PFSK-1 (cell line): ENCODE results near the gene SURF1.

Source experiments
- FOXP2 ChIP-seq: optimal IDR thresholded peaks from 2 replicates; pipeline ENCODE3; 2011; ENCODE audit warnings: borderline replicate concordance, control low read depth, inconsistent platforms; ENCODE audit not compliant: insufficient read depth; ENCODE audit errors: extremely low read length, extremely low read depth
- POLR2AphosphoS5 ChIP-seq: IDR thresholded peaks from 2 replicates; pipeline ENCODE4 v1.6.1; 2012; ENCODE audit warnings: low read depth, mild to moderate bottlenecking, control low read depth, low read length, moderate library complexity
- SIN3A ChIP-seq: IDR thresholded peaks from 2 replicates; pipeline ENCODE4 v1.6.1; 2012; ENCODE audit warnings: mild to moderate bottlenecking, low read length, moderate library complexity, borderline replicate concordance; ENCODE audit not compliant: insufficient read depth
- TAF1 ChIP-seq: IDR thresholded peaks from 2 replicates; pipeline ENCODE4 v1.6.1; 2012; ENCODE audit warnings: low read length, control low read depth, borderline replicate concordance; ENCODE audit not compliant: insufficient read depth
- TF ChIP-seq, protein P1 (sequence below), 2 experiments: IDR thresholded peaks; 2 replicates each; pipeline versions ENCODE4 v1.6.1 to v1.8.0; 2011 to 2012; ENCODE audit warnings: low read depth in 2 of 2, low read length in 2 of 2, control low read depth in 1 of 2, inconsistent platforms in 1 of 2, mild to moderate bottlenecking in 1 of 2, moderate library complexity in 1 of 2; ENCODE audit not compliant: insufficient read depth in 1 of 2

- no peak for TF ChIP-seq POLR2AphosphoS5
- TF ChIP-seq, protein P1, sequence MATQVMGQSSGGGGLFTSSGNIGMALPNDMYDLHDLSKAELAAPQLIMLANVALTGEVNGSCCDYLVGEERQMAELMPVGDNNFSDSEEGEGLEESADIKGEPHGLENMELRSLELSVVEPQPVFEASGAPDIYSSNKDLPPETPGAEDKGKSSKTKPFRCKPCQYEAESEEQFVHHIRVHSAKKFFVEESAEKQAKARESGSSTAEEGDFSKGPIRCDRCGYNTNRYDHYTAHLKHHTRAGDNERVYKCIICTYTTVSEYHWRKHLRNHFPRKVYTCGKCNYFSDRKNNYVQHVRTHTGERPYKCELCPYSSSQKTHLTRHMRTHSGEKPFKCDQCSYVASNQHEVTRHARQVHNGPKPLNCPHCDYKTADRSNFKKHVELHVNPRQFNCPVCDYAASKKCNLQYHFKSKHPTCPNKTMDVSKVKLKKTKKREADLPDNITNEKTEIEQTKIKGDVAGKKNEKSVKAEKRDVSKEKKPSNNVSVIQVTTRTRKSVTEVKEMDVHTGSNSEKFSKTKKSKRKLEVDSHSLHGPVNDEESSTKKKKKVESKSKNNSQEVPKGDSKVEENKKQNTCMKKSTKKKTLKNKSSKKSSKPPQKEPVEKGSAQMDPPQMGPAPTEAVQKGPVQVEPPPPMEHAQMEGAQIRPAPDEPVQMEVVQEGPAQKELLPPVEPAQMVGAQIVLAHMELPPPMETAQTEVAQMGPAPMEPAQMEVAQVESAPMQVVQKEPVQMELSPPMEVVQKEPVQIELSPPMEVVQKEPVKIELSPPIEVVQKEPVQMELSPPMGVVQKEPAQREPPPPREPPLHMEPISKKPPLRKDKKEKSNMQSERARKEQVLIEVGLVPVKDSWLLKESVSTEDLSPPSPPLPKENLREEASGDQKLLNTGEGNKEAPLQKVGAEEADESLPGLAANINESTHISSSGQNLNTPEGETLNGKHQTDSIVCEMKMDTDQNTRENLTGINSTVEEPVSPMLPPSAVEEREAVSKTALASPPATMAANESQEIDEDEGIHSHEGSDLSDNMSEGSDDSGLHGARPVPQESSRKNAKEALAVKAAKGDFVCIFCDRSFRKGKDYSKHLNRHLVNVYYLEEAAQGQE (IDR thresholded peaks at IDR 0.05; ENCODE audit: insufficient read depth in 1 of 2, low read depth in 2 of 2, low read length in 2 of 2), result no peak
- no peak for TF ChIP-seq TAF1
- TF ChIP-seq SIN3A, result no peak
- no peak for TF ChIP-seq FOXP2
Measured at GRCh38 chr9:133382507-133383141, 26.3 kb upstream of the SURF1 start.
